ENCODE measurements around the gene EN2.

The EN2 gene

GRCh38 chr7:155448632-155449007 lies 9.3 kb upstream of the EN2 start:
- no peak for DNase-seq (ENCODE audit: low read depth in 1 of 2, low spot score in 1 of 2)
- TF ChIP-seq SPI1 (IDR thresholded peaks at IDR 0.05; ENCODE audit: borderline replicate concordance, low read depth) (no peak), GABPA (IDR thresholded peaks at IDR 0.05; ENCODE audit: low read depth) (no peak), CTCF (IDR thresholded peaks at IDR 0.05; ENCODE audit: insufficient read depth, low read length) (no peak), REST (IDR thresholded peaks at IDR 0.05; ENCODE audit: insufficient replicate concordance, low read depth) (no peak), POLR2AphosphoS5 (IDR thresholded peaks at IDR 0.05; ENCODE audit: low read depth) (no peak)
- no peak overlapping the region for H3K4me3 ChIP-seq (replicated peaks; ENCODE audit: insufficient read depth, low read length)
- H3K27ac ChIP-seq (replicated peaks): no peak overlapping the region
- peaks cover 73% of the 10 kb centered on the region for H3K27me3 ChIP-seq (ENCODE audit: insufficient read depth, poor library complexity, severe bottlenecking)

GRCh38 chr7:155449008-155449868 lies 8.7 kb upstream of the EN2 start:
- Histone ChIP-seq H3K4me3 (replicated peaks; ENCODE audit: insufficient read depth, low read length) (no peak overlapping the region), H3K27ac (replicated peaks) (no peak overlapping the region), H3K27me3 (ENCODE audit: insufficient read depth, poor library complexity, severe bottlenecking) (peaks cover 78% of the 10 kb centered on the region)
- TF ChIP-seq GABPA (IDR thresholded peaks at IDR 0.05; ENCODE audit: low read depth) (no peak), CTCF (IDR thresholded peaks at IDR 0.05; ENCODE audit: insufficient read depth, low read length) (no peak), REST (IDR thresholded peaks at IDR 0.05; ENCODE audit: insufficient replicate concordance, low read depth) (no peak), SPI1 (IDR thresholded peaks at IDR 0.05; ENCODE audit: borderline replicate concordance, low read depth) (no peak), POLR2AphosphoS5 (IDR thresholded peaks at IDR 0.05; ENCODE audit: low read depth) (no peak)
- no peak for DNase-seq (ENCODE audit: low read depth in 1 of 2, low spot score in 1 of 2)

- Histone ChIP-seq H3K27me3 (ENCODE audit: insufficient read depth, poor library complexity, severe bottlenecking) (peaks cover 83% of the 10 kb centered on the region), H3K27ac (replicated peaks) (no peak overlapping the region), H3K4me3 (replicated peaks; ENCODE audit: insufficient read depth, low read length) (no peak overlapping the region)
- no peak for TF ChIP-seq SPI1 (IDR thresholded peaks at IDR 0.05; ENCODE audit: borderline replicate concordance, low read depth)
- DNase-seq (ENCODE audit: low read depth in 1 of 2, low spot score in 1 of 2): no peak
These were observed 7.9 kb upstream of the EN2 start for GRCh38 chr7:155449869-155450557.

DNA sequence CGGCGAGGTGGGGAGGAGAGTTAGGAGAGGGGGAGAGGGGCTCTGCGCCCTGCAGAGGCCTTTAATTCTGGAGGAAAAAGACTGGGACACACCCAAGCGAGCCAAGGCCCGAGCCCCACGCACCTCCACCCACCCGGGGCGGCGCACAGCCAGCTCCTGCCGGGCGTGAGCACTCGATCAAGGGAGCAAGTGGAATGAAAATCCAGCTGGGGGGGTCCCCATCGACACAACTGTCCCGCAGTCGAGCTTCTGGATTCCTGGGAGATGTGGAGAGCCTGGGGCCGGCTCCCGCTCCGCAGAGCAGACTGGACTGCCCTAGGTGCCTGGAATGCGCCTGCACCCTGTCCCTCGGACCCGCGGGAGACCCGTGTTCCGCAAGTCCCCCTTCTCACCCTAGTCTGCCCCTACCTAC lies 7.4 kb upstream of the EN2 start:
- no peak overlapping the region for H3K27ac ChIP-seq (replicated peaks)
- H3K27me3 ChIP-seq (ENCODE audit: insufficient read depth, poor library complexity, severe bottlenecking): peaks cover 89% of the 10 kb centered on the region
- DNase-seq (ENCODE audit: low read depth in 1 of 2, low spot score in 1 of 2): no peak
- TF ChIP-seq REST (IDR thresholded peaks at IDR 0.05; ENCODE audit: insufficient replicate concordance, low read depth) (no peak), POLR2AphosphoS5 (IDR thresholded peaks at IDR 0.05; ENCODE audit: low read depth) (no peak), CTCF (IDR thresholded peaks at IDR 0.05; ENCODE audit: insufficient read depth, low read length) (no peak), GABPA (IDR thresholded peaks at IDR 0.05; ENCODE audit: low read depth) (no peak), SPI1 (IDR thresholded peaks at IDR 0.05; ENCODE audit: borderline replicate concordance, low read depth) (no peak)
- H3K4me3 ChIP-seq (replicated peaks; ENCODE audit: insufficient read depth, low read length): no peak overlapping the region
